ENCODE results near the gene UBAC2.

GRCh38 chr13:99431927-99432608, 231.4 kb downstream of the UBAC2 start:
- TF ChIP-seq POLR2A (IDR thresholded peaks at IDR 0.05; ENCODE audit: low read depth, low read length) (no peak), TAF1 (IDR thresholded peaks at IDR 0.05; ENCODE audit: borderline replicate concordance, low read depth, low read length) (no peak; the same call in 1 of the 2 replicates)
